ENCODE measurements around the gene ALDH6A1.

GRCh38 chr14:74126315-74127013 lies 42.2 kb upstream of the ALDH6A1 start:
- TF ChIP-seq CTCF (IDR thresholded peaks at IDR 0.05; ENCODE audit: poor library complexity, severe bottlenecking) (no peak), EP300 (conservative IDR thresholded peaks at IDR 0.05; ENCODE audit: poor library complexity, severe bottlenecking) (no peak), TAF1 (IDR thresholded peaks at IDR 0.05; ENCODE audit: low read depth) (no peak), EZH2 (IDR thresholded peaks at IDR 0.05; ENCODE audit: borderline replicate concordance, insufficient read depth, low read length, poor library complexity, severe bottlenecking) (no peak), RAD21 (conservative IDR thresholded peaks at IDR 0.05) (no peak), SMC3 (conservative IDR thresholded peaks at IDR 0.05; ENCODE audit: poor library complexity) (no peak)

Data from neural cell (in vitro differentiated cells).